ENCODE measurements around the gene VAMP5. TPM values are rescaled to one million over a fixed set of nuclear protein-coding genes. Genes with fewer than 3 reads are reported as not detected.

The VAMP5 gene
- total and polyA plus RNA-seq, 2 experiments from 2014 or later = 0.87 to 7.8 TPM

DNA sequence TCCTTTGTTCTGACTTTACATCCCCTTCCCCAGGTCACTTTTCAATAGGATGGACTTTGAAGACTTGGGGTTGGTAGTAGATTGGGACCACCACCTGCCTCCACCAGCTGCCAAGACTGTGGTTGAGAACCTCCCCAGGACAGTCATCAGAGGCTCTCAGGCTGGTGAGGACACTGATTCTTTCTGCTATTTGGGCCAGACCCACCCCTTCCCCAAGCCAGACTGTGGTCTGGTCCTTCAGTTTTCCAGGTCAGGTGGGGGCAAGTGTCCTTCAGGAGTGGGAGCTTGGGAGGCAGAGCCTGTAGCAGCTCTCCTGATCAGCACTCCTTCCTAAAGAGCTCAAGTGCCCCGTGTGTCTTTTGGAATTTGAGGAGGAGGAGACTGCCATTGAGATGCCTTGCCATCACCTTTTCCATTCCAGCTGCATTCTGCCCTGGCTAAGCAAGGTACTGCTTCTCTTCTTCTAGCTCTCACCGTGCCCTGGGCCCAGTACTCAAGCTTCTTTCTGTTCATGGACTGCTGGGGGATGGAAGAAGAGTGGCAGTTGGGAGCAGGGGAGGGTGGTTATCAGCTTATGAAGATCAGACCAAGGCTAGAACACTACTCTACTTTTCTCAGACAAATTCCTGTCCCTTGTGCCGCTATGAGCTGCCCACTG, 12.4 kb downstream of the VAMP5 start (continued):
- TF ChIP-seq, protein P1, sequence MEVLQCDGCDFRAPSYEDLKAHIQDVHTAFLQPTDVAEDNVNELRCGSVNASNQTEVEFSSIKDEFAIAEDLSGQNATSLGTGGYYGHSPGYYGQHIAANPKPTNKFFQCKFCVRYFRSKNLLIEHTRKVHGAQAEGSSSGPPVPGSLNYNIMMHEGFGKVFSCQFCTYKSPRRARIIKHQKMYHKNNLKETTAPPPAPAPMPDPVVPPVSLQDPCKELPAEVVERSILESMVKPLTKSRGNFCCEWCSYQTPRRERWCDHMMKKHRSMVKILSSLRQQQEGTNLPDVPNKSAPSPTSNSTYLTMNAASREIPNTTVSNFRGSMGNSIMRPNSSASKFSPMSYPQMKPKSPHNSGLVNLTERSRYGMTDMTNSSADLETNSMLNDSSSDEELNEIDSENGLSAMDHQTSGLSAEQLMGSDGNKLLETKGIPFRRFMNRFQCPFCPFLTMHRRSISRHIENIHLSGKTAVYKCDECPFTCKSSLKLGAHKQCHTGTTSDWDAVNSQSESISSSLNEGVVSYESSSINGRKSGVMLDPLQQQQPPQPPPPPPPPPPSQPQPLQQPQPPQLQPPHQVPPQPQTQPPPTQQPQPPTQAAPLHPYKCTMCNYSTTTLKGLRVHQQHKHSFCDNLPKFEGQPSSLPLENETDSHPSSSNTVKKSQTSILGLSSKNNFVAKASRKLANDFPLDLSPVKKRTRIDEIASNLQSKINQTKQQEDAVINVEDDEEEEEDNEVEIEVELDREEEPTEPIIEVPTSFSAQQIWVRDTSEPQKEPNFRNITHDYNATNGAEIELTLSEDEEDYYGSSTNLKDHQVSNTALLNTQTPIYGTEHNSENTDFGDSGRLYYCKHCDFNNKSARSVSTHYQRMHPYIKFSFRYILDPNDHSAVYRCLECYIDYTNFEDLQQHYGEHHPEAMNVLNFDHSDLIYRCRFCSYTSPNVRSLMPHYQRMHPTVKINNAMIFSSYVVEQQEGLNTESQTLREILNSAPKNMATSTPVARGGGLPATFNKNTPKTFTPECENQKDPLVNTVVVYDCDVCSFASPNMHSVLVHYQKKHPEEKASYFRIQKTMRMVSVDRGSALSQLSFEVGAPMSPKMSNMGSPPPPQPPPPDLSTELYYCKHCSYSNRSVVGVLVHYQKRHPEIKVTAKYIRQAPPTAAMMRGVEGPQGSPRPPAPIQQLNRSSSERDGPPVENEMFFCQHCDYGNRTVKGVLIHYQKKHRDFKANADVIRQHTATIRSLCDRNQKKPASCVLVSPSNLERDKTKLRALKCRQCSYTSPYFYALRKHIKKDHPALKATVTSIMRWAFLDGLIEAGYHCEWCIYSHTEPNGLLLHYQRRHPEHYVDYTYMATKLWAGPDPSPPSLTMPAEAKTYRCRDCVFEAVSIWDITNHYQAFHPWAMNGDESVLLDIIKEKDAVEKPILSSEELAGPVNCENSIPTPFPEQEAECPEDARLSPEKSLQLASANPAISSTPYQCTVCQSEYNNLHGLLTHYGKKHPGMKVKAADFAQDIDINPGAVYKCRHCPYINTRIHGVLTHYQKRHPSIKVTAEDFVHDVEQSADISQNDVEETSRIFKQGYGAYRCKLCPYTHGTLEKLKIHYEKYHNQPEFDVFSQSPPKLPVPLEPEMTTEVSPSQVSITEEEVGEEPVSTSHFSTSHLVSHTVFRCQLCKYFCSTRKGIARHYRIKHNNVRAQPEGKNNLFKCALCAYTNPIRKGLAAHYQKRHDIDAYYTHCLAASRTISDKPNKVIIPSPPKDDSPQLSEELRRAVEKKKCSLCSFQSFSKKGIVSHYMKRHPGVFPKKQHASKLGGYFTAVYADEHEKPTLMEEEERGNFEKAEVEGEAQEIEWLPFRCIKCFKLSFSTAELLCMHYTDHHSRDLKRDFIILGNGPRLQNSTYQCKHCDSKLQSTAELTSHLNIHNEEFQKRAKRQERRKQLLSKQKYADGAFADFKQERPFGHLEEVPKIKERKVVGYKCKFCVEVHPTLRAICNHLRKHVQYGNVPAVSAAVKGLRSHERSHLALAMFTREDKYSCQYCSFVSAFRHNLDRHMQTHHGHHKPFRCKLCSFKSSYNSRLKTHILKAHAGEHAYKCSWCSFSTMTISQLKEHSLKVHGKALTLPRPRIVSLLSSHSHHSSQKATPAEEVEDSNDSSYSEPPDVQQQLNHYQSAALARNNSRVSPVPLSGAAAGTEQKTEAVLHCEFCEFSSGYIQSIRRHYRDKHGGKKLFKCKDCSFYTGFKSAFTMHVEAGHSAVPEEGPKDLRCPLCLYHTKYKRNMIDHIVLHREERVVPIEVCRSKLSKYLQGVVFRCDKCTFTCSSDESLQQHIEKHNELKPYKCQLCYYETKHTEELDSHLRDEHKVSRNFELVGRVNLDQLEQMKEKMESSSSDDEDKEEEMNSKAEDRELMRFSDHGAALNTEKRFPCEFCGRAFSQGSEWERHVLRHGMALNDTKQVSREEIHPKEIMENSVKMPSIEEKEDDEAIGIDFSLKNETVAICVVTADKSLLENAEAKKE (CRISPR knock-in tag; IDR thresholded peaks at IDR 0.05) = no peak
- TF ChIP-seq, protein P2, sequence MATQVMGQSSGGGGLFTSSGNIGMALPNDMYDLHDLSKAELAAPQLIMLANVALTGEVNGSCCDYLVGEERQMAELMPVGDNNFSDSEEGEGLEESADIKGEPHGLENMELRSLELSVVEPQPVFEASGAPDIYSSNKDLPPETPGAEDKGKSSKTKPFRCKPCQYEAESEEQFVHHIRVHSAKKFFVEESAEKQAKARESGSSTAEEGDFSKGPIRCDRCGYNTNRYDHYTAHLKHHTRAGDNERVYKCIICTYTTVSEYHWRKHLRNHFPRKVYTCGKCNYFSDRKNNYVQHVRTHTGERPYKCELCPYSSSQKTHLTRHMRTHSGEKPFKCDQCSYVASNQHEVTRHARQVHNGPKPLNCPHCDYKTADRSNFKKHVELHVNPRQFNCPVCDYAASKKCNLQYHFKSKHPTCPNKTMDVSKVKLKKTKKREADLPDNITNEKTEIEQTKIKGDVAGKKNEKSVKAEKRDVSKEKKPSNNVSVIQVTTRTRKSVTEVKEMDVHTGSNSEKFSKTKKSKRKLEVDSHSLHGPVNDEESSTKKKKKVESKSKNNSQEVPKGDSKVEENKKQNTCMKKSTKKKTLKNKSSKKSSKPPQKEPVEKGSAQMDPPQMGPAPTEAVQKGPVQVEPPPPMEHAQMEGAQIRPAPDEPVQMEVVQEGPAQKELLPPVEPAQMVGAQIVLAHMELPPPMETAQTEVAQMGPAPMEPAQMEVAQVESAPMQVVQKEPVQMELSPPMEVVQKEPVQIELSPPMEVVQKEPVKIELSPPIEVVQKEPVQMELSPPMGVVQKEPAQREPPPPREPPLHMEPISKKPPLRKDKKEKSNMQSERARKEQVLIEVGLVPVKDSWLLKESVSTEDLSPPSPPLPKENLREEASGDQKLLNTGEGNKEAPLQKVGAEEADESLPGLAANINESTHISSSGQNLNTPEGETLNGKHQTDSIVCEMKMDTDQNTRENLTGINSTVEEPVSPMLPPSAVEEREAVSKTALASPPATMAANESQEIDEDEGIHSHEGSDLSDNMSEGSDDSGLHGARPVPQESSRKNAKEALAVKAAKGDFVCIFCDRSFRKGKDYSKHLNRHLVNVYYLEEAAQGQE (IDR thresholded peaks at IDR 0.05; ENCODE audit: unreplicated experiment) = no peak
- TF ChIP-seq NANOG (IDR thresholded peaks at IDR 0.05; ENCODE audit: borderline replicate concordance) = no peak
- TF ChIP-seq ZNF114 (CRISPR knock-in tag; IDR thresholded peaks at IDR 0.05) = no peak
- no peak for TF ChIP-seq STAT1 (IDR thresholded peaks at IDR 0.05; ENCODE audit: unreplicated experiment)
- no peak for TF ChIP-seq EZH2phosphoT487 (IDR thresholded peaks at IDR 0.05; ENCODE audit: unreplicated experiment)
- no peak for TF ChIP-seq POLR2AphosphoS5 (IDR thresholded peaks at IDR 0.05; ENCODE audit: low read depth)

Data from GM23338 (cell line).